Measurements from ENCODE around the gene OR8H3.

DNA sequence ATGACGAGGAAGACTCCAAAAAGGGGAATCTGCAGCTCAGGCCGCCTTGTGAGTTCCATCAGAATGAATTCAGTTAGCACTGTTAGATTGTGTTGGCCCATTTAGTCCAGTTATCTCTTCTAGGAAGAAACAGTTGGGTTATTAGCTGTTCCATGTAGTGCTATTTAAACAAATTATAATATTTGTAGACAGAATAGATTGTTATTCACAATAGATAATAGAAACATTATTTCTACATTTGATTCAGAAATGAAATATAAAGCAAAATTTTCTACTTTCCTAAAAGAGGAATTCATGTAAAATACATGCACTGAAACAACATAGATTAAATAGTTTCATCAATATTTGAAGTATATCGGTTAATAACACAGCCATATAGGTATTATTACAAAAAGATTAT, 38.0 kb downstream of the OR8H3 start, which contains the start of gene OR8K5:
- TF ChIP-seq CTCF (IDR thresholded peaks at IDR 0.05; ENCODE audit: low read depth, low read length) = no peak
- no peak for TF ChIP-seq EZH2phosphoT487 (IDR thresholded peaks at IDR 0.05; ENCODE audit: low read depth)

Measured in OCI-LY3 (cell line).